ENCODE measurements around the gene CCDC181. TPM values are rescaled to one million over a fixed set of nuclear protein-coding genes. Genes with fewer than 3 reads are reported as not detected.

CCDC181 gene
- total RNA-seq, result 0.09 TPM in 1 of 2 replicates, not detected in the other

GRCh38 chr1:169427081-169427641 lies at the start of gene CCDC181:
Gene CCDC181 (minus strand): TSS chr1:169427474. CDS start chr1:169424927, 2,547 bp downstream.
- peak; percentile 66 for DNase-seq (ENCODE audit: low spot score)
- Mint-ChIP-seq H3K4me1 (ENCODE audit: low read depth) (peaks cover 7% of the 10 kb centered on the region), H3K4me3 (ENCODE audit: low read depth) (peak within 1 kb of the TSS; percentile 89), H3K27ac (peak within 1 kb of the TSS; percentile 31), H3K36me3 (ENCODE audit: low read depth) (no peaks in the 10 kb centered on the region), H3K9me3 (peaks cover 10% of the 10 kb centered on the region), H3K27me3 (ENCODE audit: low read depth) (peaks cover 71% of the 10 kb centered on the region)
- intact Hi-C loops (cut with micrococcal nuclease), result no loop called here

DNA sequence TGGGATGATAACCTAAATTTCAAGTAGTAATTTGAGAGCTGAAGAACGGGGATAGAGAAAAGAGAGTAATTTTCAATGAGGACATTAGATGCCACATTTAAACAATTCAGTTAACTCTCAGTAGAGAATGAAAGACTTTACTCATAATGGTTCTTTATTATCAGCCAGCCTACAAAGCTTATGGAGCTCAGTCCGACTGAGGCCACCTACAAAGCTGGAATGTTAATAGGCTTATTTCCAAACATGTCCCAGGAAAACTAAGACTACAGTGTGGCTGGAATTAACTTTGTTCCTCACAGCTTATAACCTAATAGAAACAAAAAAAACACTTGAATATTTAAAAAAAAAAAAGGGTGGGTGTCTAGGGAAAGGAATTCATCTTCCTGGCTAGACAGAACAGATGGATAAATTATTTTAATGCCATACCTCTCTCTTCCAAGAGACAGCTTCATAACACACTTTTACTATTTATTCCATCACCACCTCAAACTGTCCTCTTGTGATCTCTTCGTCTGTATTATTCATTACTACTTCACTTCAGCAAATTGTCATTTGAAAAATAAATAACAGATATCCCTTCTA lies 48.6 kb upstream of the CCDC181 start:
- peaks cover 23% of the 10 kb centered on the region for H3K4me1 Mint-ChIP-seq (ENCODE audit: low read depth)
- DNase-seq (ENCODE audit: low spot score), result no peak
- H3K27ac Mint-ChIP-seq, result no peak overlapping the region
- H3K4me3 Mint-ChIP-seq (ENCODE audit: low read depth), result no peak overlapping the region
- intact Hi-C loops (cut with micrococcal nuclease), result no loop called here
- H3K36me3 Mint-ChIP-seq (ENCODE audit: low read depth), result peaks cover 28% of the 10 kb centered on the region
- no peaks in the 10 kb centered on the region for H3K27me3 Mint-ChIP-seq (ENCODE audit: low read depth)
- no peaks in the 10 kb centered on the region for H3K9me3 Mint-ChIP-seq

DNA sequence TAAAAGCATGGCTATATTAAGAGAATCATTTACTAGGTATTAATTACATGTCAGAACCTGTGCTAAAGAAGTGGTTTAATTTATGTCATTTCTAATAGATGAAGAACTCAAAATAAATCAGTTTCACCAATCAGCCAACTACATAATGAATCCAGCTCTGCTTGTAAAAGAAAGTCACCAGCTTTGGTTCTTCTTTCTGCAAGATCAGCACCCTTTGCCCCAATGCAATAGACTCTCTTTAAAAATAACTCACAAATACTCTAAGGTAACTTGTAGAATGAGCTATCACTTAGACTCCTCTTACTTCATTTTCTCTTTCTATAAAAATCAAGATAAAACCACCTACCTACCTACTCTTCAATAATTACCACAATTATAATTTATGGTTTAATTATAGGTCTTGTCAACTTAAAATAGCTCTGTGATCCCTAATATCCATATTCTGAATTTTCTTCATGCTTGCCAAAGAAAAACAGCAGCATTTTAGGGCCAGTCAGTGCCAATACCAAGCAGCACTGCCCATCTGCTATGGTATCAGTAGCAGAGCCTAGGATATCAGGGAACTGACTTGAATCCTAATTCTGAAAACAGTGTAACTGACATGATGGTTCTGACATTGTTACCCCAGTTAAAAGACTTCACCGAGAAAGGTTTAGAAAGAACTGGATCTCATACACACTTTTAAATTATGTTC lies 47.2 kb upstream of the CCDC181 start:
- Mint-ChIP-seq H3K9me3 (no peaks in the 10 kb centered on the region), H3K4me1 (ENCODE audit: low read depth) (peaks cover 10% of the 10 kb centered on the region), H3K36me3 (ENCODE audit: low read depth) (peaks cover 24% of the 10 kb centered on the region), H3K4me3 (ENCODE audit: low read depth) (no peak overlapping the region), H3K27ac (no peak overlapping the region), H3K27me3 (ENCODE audit: low read depth) (no peaks in the 10 kb centered on the region)
- no peak for DNase-seq (ENCODE audit: low spot score)
- intact Hi-C loops (cut with micrococcal nuclease), result no loop called here

DNA sequence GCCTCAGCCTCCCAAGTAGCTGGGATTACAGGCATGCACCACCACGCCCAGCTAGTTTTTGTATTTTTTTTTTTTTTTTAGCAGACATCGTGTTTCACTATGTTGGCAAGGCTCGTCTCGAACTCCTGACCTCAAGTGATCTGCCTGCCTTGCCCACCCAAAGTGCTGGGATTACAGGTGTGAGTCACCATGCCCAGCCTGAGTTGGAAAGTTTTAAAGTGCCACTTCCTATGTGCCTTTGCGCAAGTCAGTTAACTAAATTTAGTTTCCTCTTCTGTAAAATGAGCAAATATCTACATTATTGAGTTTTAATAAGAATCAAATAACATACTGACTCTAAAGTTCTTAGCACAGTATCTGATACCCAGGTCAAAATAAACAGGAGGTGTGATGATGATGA lies 46.1 kb upstream of the CCDC181 start:
- Mint-ChIP-seq H3K4me3 (ENCODE audit: low read depth) (no peak overlapping the region), H3K9me3 (no peaks in the 10 kb centered on the region), H3K4me1 (ENCODE audit: low read depth) (peaks cover 8% of the 10 kb centered on the region), H3K36me3 (ENCODE audit: low read depth) (peaks cover 24% of the 10 kb centered on the region), H3K27me3 (ENCODE audit: low read depth) (no peaks in the 10 kb centered on the region), H3K27ac (no peak overlapping the region)
- intact Hi-C loops (cut with micrococcal nuclease), result no loop called here
- no peak for DNase-seq (ENCODE audit: low spot score)

DNA sequence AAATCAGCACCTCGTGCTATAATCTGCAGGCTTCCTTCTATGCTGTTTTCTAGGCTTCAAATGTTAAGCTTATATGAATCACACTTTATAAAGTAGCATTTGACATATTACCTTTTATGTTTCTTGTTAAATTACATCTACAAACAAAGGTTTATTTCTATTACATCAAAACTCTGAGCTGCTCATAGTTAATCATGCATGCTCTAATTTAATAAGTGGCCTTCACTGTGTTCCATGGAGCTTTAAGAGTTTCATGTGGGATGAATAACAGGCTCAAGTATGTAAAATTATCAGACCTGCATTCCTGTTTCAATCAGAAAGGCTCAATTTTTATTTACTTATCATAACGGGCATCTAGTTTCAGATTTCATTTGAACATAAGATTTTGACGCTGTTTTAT lies 45.5 kb upstream of the CCDC181 start:
- Mint-ChIP-seq H3K36me3 (ENCODE audit: low read depth) (peaks cover 22% of the 10 kb centered on the region), H3K4me1 (ENCODE audit: low read depth) (peaks cover 8% of the 10 kb centered on the region), H3K9me3 (no peaks in the 10 kb centered on the region), H3K4me3 (ENCODE audit: low read depth) (no peak overlapping the region), H3K27me3 (ENCODE audit: low read depth) (no peaks in the 10 kb centered on the region), H3K27ac (no peak overlapping the region)
- DNase-seq (ENCODE audit: low spot score), result no peak
- intact Hi-C loops (cut with micrococcal nuclease), result no loop called here

DNA sequence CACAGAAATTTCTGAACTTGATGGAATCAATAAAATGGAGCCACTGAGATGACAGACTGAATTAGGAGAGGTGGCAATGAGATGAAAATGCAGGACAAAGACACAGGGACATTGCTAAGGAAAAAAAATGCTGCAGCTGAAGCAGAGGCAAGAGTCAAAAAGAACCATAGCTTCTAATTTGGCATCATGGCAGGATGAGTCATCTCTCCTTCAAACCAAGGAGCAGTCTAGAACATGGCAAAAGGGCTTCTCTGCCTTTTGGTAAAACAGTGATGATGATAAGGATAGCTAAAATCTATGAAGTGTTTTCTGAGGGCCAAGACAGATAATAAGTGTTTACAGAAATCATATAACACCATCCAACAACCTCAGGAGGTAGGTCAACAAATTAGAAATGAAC lies 41.7 kb upstream of the CCDC181 start:
- no peak overlapping the region for H3K4me3 Mint-ChIP-seq (ENCODE audit: low read depth)
- no peaks in the 10 kb centered on the region for H3K27me3 Mint-ChIP-seq (ENCODE audit: low read depth)
- H3K36me3 Mint-ChIP-seq (ENCODE audit: low read depth), result peaks cover 20% of the 10 kb centered on the region
- no peak overlapping the region for H3K27ac Mint-ChIP-seq
- intact Hi-C loops (cut with micrococcal nuclease), result loop anchor here (5.0 kb wide), 1 partner anchor 243 kb away; the partner anchor contains the start of gene SELL
- H3K9me3 Mint-ChIP-seq, result no peaks in the 10 kb centered on the region
- DNase-seq (ENCODE audit: low spot score), result no peak
- peaks cover 6% of the 10 kb centered on the region for H3K4me1 Mint-ChIP-seq (ENCODE audit: low read depth)

DNA sequence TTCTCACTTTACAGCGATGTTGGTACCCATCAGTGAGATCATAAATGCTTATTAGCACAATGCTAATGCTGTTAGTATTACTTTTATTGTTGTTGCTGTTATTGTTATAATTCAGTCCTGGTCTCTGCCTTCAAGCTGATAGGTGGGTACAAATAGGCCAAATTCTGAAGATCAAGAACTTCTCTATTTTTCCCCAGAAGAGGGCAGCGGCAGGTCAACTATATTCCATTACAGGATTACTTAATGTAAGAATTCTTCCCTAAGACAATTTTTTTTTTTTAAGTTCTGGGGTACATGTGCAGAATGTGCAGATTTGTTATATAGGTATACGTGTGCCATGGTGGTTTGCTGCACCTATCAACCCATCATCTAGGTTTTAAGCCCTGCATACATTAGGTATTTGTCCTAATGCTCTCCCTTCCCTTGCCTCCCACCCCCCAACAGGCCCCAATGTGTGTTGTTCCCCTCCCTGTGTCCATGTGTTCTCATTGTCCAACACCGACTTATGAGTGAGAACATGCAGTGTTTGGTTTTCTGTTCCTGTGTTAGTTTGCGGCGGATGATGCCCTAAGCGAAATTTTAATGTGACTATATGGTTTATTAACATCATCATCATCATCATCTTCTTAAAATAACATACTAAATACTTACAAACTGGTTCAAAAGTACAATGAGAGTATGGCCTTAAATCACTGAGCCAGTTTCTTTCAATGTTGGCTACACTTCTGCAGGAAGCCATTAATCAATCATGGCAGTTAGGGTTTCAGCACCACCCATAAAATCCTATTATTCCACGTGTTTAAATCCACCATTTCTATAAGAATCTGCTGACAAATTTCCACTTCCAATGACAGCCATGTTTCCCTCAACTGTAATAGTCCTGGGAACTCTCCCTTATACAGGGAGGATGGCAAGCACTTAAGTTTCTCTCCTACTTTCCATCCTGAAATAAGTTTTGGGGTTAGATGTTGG lies 39.3 kb upstream of the CCDC181 start:
- DNase-seq (ENCODE audit: low spot score), result no peak
- Mint-ChIP-seq H3K36me3 (ENCODE audit: low read depth) (peaks cover 17% of the 10 kb centered on the region), H3K4me1 (ENCODE audit: low read depth) (peaks cover 6% of the 10 kb centered on the region), H3K4me3 (ENCODE audit: low read depth) (no peak overlapping the region), H3K9me3 (no peaks in the 10 kb centered on the region), H3K27ac (no peak overlapping the region), H3K27me3 (ENCODE audit: low read depth) (no peaks in the 10 kb centered on the region)
- intact Hi-C loops (cut with micrococcal nuclease), result loop anchor here (1.0 to 5.0 kb wide), 2 partner anchors 80 to 246 kb away; partner anchors contain the start of gene SELL

GRCh38 chr1:169465281-169465680 lies 38.0 kb upstream of the CCDC181 start:
- no peak for DNase-seq (ENCODE audit: low spot score)
- Mint-ChIP-seq H3K9me3 (no peaks in the 10 kb centered on the region), H3K4me3 (ENCODE audit: low read depth) (no peak overlapping the region), H3K36me3 (ENCODE audit: low read depth) (peaks cover 24% of the 10 kb centered on the region), H3K4me1 (ENCODE audit: low read depth) (peaks cover 13% of the 10 kb centered on the region), H3K27ac (no peak overlapping the region), H3K27me3 (ENCODE audit: low read depth) (no peaks in the 10 kb centered on the region)
- intact Hi-C loops (cut with micrococcal nuclease), result loop anchor here (5.0 kb wide), 1 partner anchor 247 kb away; the partner anchor contains the start of gene SELL

GRCh38 chr1:169462385-169462784 lies 35.1 kb upstream of the CCDC181 start:
- peaks cover 26% of the 10 kb centered on the region for H3K36me3 Mint-ChIP-seq (ENCODE audit: low read depth)
- peaks cover 15% of the 10 kb centered on the region for H3K4me1 Mint-ChIP-seq (ENCODE audit: low read depth)
- peaks cover under 1% of the 10 kb centered on the region for H3K9me3 Mint-ChIP-seq
- intact Hi-C loops (cut with micrococcal nuclease), result no loop called here
- DNase-seq (ENCODE audit: low spot score), result no peak
- H3K27ac Mint-ChIP-seq, result no peak overlapping the region
- no peak overlapping the region for H3K4me3 Mint-ChIP-seq (ENCODE audit: low read depth)
- H3K27me3 Mint-ChIP-seq (ENCODE audit: low read depth), result no peaks in the 10 kb centered on the region

DNA sequence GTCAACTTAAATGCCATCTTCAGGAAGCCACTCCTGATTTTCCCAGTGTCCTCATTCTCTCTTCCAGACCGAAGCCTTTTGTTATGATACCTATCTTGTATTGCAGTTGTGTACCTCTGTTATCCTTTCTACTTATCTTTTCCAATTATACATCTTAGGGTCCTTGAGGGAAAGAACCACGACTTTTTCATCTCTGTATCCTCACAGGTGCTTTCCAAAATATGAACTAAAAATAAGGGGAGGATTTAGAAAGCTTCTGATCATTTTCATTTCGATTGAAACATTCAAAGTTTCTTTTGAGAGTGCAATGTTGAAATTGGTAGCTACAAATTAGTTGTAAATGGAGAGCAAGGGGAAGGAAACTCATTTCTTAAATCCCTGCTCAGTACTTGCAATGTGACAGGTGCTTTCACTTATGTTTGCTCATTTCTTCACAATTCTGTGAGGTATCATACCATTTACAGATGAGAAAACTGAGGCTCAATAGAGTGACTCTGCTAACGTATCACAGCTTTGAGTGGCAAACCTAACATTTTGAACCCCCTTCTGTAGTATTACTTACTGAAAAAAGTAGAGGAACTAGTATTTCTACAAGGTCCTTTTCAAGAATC lies 34.2 kb upstream of the CCDC181 start:
- Mint-ChIP-seq H3K27me3 (ENCODE audit: low read depth) (no peaks in the 10 kb centered on the region), H3K9me3 (peaks cover 10% of the 10 kb centered on the region), H3K4me1 (ENCODE audit: low read depth) (peaks cover 15% of the 10 kb centered on the region), H3K4me3 (ENCODE audit: low read depth) (peak overlapping the region; percentile 2), H3K27ac (peak overlapping the region; percentile 1), H3K36me3 (ENCODE audit: low read depth) (peaks cover 27% of the 10 kb centered on the region)
- intact Hi-C loops (cut with micrococcal nuclease), result no loop called here
- no peak for DNase-seq (ENCODE audit: low spot score)

DNA sequence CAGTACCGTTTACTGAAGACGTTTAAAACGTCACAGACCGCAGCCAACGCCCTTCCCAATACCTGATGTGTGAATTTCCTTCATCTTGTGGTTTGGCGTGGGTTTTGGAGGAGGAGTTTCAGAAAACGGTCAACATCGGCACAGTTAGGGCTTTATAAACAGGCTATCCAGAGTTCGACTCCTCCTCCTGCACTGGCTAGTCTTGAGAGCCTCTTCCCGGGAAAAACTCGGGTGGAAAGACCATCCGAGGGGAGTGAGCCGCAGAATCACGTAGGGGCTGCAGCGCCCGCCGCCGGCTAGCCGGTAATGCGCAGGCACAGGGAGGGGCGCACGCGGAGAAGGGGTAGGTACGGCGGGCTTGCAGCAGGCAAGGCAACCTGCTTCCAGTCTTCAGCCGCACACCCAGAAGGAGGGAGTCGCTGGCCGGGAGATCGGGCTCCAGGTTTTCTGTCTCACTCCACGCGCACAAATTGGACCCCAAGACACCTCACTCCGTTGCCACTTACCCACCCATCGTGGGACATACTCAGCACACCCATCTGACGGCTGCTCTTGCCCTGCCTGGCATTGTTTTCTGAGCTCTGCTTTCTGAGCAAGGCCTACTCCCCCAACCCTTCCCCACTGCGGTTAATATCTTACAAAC lies 33.0 kb upstream of the CCDC181 start:
- Mint-ChIP-seq H3K9me3 (peaks cover 17% of the 10 kb centered on the region), H3K36me3 (ENCODE audit: low read depth) (peaks cover 21% of the 10 kb centered on the region), H3K27me3 (ENCODE audit: low read depth) (peaks cover 4% of the 10 kb centered on the region), H3K4me3 (ENCODE audit: low read depth) (peak overlapping the region; percentile 33), H3K27ac (no peak overlapping the region), H3K4me1 (ENCODE audit: low read depth) (peaks cover 17% of the 10 kb centered on the region)
- intact Hi-C loops (cut with micrococcal nuclease), result no loop called here
- DNase-seq (ENCODE audit: low spot score), result peak; percentile 30

DNA sequence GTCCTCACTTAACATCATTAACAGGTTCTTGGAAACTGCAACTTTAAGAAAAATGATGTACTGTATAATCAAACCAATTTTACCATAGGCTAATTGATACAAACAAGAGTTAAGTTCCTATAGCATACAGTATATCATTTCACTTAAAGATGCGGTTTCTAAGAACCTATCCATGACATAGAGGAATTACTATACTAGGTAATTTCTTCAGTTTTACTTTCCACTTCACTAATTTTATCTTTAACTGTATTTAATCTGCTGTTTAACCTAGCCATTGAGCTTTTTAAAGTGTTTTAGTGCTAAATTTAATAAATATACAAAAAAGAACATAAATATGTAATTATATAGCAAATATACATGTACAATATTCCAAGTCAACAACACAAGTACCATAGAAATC lies 30.2 kb upstream of the CCDC181 start:
- Mint-ChIP-seq H3K27me3 (ENCODE audit: low read depth) (peaks cover 14% of the 10 kb centered on the region), H3K4me3 (ENCODE audit: low read depth) (no peak overlapping the region), H3K27ac (no peak overlapping the region), H3K9me3 (peaks cover 21% of the 10 kb centered on the region), H3K36me3 (ENCODE audit: low read depth) (peaks cover 21% of the 10 kb centered on the region), H3K4me1 (ENCODE audit: low read depth) (peaks cover 19% of the 10 kb centered on the region)
- no peak for DNase-seq (ENCODE audit: low spot score)
- intact Hi-C loops (cut with micrococcal nuclease), result no loop called here

Measured in activated T-helper 2 cell treated with anti-CD3 and anti-CD28 coated beads, Interferon-gamma antibody, Interleukin-2, Interleukin-4, amounts not matched to agents 10 μg/mL and 5 μg/mL and 100 μg/mL, durations not matched to agents 14 hours and 24 hours and 36 hours (primary cell).